ENCODE data around the gene CBLC. TPM values are rescaled to one million over a fixed set of nuclear protein-coding genes. Genes with fewer than 3 reads are reported as not detected.

Gene CBLC
- polyA plus RNA-seq, 1 donor: not detected

Other genes starting within 250 kb of the CBLC start
- gene CEACAM20, start 248.2 kb upstream of the CBLC start, polyA plus RNA-seq (ENCODE audit: insufficient read length): not detected
- gene IGSF23, start 164.3 kb upstream of the CBLC start, polyA plus RNA-seq (ENCODE audit: insufficient read length): not detected
- gene PVR, start 134.0 kb upstream of the CBLC start, polyA plus RNA-seq (ENCODE audit: insufficient read length): 24.6 TPM
- 11.7 TPM for gene CEACAM19, start 106.4 kb upstream of the CBLC start, polyA plus RNA-seq (ENCODE audit: insufficient read length)
- gene CEACAM16, start 78.7 kb upstream of the CBLC start, polyA plus RNA-seq (ENCODE audit: insufficient read length): 1.0 TPM
- gene BCL3, start 29.2 kb upstream of the CBLC start, polyA plus RNA-seq (ENCODE audit: insufficient read length): 20.0 TPM
- 262 TPM for gene BCAM, start 31.2 kb downstream of the CBLC start, polyA plus RNA-seq (ENCODE audit: insufficient read length)
- 55.4 TPM for gene NECTIN2, start 68.4 kb downstream of the CBLC start, polyA plus RNA-seq (ENCODE audit: insufficient read length)
- 31.1 TPM for gene TOMM40, start 113.4 kb downstream of the CBLC start, polyA plus RNA-seq (ENCODE audit: insufficient read length)
- 98.9 TPM for gene APOE, start 127.9 kb downstream of the CBLC start, polyA plus RNA-seq (ENCODE audit: insufficient read length)
- 25.3 TPM for gene APOC1, start 136.7 kb downstream of the CBLC start, polyA plus RNA-seq (ENCODE audit: insufficient read length)
- gene APOC4, start 164.3 kb downstream of the CBLC start, polyA plus RNA-seq (ENCODE audit: insufficient read length): not detected
- gene APOC2, start 168.2 kb downstream of the CBLC start, polyA plus RNA-seq (ENCODE audit: insufficient read length): 0.79 TPM
- 67.1 TPM for gene CLPTM1, start 177.5 kb downstream of the CBLC start, polyA plus RNA-seq (ENCODE audit: insufficient read length)
- gene RELB, start 223.6 kb downstream of the CBLC start, polyA plus RNA-seq (ENCODE audit: insufficient read length): 5.5 TPM